GM21619 (cell line): ENCODE results near the gene CCDC194.

Source experiments
- ATAC-seq: cut with Tn5 transposase; IDR thresholded peaks from one replicate; pipeline ENCODE4 v1.9.1; 2021; ENCODE audit not compliant: unreplicated experiment

Gene CCDC194, protein sequence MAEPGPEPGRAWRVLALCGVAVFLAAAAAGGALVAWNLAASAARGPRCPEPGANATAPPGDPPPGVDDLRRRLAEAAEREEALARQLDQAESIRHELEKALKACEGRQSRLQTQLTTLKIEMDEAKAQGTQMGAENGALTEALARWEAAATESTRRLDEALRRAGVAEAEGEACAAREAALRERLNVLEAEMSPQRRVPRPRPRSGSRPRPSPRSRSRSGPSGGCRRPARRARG

DNA sequence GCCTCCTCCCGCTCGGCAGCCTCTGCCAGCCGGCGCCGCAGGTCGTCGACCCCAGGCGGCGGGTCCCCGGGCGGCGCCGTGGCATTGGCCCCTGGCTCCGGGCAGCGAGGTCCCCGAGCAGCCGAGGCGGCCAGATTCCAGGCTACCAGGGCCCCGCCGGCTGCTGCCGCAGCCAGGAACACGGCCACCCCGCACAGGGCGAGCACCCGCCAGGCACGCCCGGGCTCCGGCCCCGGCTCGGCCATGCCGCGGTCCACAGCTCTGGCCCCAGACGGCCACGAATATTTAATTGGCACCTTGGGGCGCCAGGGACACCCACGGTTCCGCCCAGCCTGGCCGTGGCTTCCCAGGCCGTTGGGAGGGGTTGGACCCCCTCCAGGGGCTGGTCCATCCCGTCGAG is at the start of gene CCDC194:
Gene CCDC194 (minus strand): TSS at position 283 of the 400 bp plus-strand sequence. CDS start 38 bp downstream, at position 245.
- ATAC-seq, result no peak

- no peak for ATAC-seq
These were observed 47.4 kb upstream of the CCDC194 start for GRCh38 chr19:17441241-17442021.

- no peak for ATAC-seq
These were observed 42.9 kb upstream of the CCDC194 start for GRCh38 chr19:17436874-17437267.

DNA sequence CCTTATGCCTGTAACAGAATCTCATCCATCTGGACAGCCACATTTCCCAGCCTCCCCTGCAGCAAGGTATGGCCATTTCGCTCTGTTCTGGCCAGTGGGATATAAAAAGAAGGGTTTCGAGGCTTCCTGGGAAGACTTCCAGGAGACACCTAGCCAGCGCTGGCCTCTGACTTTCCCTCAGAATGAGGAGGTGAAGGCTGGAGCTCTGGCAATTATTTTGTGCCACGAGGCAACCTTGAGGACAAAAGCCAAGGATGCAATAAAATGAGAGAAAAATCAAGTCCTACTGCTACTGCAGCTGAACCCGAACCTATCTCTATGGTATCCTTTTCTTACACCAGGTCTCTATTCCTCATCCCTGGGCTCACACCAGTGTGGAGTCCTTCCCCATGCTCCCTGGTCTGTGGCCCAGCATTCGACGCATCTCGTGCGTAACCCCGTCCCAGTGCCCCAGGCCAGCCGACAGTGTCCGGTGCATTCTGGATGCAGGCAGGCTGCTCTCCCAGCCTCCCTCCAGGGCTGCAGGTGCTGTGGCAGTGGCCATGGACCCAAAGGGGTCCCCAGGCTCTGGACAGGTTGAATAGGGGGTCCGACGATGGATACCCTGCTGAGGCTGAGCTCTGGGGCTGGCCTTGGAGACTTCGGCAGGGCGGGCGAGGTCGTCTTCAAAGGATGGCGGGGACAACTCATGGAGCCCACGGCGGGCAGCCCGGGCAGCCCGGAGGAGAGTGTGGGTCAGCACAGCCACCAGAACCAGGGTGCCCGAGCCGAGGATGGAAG is 42.3 kb upstream of the CCDC194 start:
- no peak for ATAC-seq

- ATAC-seq, result no peak
These were observed 41.2 kb upstream of the CCDC194 start for GRCh38 chr19:17435218-17435617.

DNA sequence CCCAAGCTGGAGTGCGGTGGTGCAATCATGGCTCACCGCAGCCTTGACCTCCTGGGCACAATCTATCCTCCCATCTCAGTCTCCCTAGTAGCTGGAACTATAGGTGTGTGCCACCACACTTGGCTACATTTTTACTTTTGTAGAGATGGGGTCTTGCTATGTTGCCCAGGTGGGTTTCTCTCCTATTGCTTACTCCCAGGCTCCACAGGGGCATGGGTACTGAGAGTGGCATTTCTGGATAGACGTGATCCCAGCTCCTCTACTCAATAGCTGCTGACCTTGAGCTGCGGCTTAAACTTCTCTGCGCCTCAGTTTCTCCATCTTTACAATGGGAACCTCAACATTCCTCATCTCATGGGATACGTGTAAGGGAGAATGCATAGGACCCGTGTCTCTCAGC is 37.4 kb upstream of the CCDC194 start:
- ATAC-seq, result no peak

DNA sequence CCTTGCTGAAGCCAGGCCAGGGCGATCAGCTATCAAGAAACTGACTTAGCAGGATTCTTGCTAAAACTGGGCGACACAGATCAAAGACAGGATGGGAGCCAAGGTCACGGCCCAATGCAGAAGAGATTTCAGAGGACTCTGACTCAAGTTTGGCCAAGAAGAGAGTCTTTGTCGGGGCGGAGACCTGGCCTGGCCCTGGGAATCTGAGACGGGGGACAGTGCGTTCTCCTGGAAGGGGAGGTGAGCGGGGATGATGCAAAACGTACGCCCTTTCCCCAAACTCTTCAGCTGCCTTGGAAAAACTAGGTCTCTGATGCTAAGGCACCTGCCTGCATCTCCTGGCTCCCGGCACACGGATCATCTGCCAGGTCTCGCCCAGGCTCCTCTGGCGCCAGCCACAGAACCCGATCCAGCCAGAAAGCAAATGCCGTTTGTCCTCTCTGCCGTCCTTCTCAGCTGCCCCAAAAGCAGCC is 35.7 kb upstream of the CCDC194 start:
- ATAC-seq, result no peak

DNA sequence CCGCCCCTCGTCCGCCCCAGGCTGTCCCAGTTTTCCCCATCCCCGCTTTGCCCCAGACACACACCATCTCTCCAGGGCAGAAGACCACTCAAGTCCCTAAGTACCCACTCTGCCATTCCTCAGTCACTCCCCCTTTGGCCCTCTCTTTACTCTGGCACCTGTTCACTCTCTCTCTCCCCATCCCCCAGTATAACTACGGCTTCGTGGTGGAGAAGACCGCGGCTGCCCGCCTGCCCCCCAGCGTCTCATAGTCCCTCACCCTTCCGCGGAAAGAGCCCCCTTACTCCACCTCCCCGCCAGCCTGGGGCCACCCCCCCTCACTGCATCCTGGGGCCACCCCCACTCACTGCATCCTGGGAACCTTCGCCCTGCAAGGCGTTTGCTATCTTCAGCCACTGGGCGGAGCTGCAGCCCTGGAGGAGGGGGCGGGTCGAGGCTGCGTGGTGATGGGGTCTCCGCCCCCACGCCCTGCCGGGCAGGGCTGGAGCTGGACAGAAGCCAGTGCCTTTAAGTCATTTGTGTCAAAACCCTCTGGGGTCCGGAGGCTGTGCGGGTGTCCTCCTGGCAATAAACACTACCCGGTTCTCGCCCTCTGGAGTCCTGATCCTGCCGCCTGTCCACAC is 30.9 kb upstream of the CCDC194 start:
- ATAC-seq, result no peak

GRCh38 chr19:17423429-17424208 is 29.6 kb upstream of the CCDC194 start:
- ATAC-seq, result no peak

- ATAC-seq, result no peak
These were observed 27.9 kb upstream of the CCDC194 start for GRCh38 chr19:17421942-17422341.

DNA sequence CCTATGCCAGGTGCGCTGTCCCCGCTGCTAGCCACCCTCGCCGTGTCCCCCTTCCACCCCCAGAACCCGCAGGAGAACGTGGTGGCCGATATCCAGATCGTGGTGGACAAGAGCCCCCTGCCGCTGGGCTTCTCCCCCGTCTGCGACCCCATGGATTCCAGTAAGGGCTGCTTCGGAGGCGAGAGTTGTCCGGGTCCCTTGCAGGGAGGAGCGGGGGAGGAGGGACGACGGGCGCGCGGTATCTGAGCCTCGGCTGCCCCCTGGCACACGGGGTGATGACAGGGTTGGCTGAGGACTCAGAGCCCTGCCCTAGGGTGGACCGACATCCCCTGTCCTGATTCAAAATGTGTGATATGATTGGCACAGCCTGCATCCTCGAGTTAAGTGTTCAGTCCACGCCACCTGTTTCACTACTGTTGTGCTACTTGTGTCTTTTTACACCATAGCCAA is 26.5 kb upstream of the CCDC194 start:
- ATAC-seq, result peak; percentile 16

GRCh38 chr19:17419621-17420474 is 25.9 kb upstream of the CCDC194 start, which contains the start of gene MVB12A:
MVB12A (plus strand) TSS chr19:17420047; CDS start chr19:17420136, 89 bp downstream.
- ATAC-seq, result peak; percentile 76

DNA sequence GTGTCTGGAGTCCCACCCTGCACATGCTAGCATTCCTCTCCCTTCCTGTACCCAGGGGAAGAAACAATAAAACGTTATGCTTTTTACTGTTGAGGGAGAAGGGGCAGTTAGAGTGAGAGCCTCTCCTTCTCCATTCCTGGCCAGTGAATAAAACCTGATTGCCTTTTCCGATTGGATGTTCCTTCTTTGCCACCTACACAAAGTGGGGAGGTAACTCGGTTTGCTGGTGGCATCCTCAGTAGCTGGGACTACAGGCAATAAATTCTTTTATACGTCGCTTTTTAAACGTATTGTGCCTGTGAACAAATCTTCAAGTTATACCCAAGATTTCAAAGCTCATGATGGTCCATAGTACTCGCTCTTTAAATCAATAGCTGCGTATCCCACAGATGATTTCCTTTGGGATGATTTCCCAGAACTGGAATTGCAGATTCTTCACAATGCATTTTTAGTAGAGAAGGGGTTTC is 25.2 kb upstream of the CCDC194 start:
- no peak for ATAC-seq

DNA sequence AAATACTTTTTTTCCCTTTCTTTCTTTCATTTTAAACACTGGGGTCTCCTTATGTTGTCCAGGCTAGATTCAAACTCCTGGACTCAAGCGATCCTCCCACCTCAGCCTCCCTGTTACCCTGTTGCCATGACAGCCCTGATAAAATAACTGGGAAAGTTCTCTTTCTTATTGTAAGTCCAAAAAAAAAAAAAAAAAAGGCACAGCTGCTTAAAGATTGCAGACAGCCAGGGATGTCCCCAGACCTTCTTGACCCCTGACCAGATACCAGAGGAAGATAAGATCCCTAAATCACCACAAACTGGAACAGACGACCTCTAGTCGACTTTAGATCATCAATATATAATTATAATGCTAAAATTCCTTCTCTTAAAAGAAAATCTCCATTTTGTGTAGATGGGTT is 24.7 kb upstream of the CCDC194 start:
- no peak for ATAC-seq

DNA sequence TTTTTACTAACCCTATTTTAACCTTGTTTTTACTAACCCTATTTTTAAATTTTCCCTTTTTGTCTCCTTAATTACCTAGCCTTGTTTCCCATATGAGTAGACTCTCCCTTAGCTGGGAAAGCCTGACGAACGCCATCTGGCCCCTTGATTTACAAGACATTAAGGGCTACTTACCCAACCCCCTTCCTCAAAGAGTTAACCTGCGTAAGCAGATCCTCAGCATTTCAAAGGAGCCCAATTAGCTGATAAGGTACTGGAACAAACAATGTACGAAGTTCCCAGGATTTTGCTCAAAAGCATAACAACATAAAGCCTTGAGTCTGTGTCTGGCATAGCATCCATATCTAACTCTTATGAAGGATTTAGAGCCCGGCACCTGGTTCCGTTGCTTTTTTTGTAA is 21.1 kb upstream of the CCDC194 start:
- ATAC-seq, result no peak

GRCh38 chr19:17414097-17414496 is 20.1 kb upstream of the CCDC194 start:
- no peak for ATAC-seq

DNA sequence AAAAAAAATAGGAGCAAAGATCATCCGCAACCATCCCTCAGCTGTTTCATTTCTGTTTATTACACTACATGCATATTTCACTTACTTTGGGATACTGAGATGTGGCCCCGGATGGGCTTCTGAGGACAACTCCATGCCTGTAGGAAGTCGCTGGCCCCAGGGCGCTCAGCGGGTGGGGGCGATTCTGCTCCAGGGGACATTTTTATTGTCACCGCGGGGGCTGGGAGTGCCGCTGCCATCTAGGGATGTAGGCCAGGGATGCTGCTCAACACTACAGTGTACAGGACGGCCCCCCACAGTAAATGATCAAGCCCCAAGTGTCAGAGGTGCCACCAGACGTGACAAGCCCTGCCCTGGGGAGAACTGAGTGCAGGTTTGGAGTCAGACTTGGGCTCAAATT is 17.8 kb upstream of the CCDC194 start:
- no peak for ATAC-seq

DNA sequence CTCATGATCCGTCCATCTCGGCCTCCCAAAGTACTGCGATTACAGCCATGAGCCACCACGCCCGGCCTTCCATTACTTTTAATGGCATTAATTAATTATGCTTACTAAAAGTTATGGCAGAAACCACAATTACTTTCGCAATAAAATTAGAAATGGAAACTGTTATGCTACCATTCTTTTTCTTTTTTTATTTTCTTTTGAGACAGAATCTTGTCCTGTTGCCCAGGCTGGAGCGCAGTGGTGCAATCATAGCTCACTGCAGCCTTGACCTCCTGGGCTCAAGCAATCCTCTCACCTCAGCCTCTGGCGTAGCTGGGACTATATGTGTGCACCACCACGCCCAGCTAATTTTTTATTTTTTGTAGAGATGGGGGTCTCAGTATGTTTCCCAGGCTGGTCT is 16.0 kb upstream of the CCDC194 start:
- ATAC-seq, result no peak

- ATAC-seq, result no peak
These were observed 12.8 kb upstream of the CCDC194 start for GRCh38 chr19:17406887-17407196.
